ENCODE data around the gene MAP9. TPM values are rescaled to one million over a fixed set of nuclear protein-coding genes. Genes with fewer than 3 reads are reported as not detected.

MAP9 gene
- total and polyA plus RNA-seq, 2 of the 4 experiments (the other 2 are of a cell fraction): 4.0 to 6.6 TPM

- no peaks in the 10 kb centered on the region for H3K27me3 ChIP-seq (ENCODE audit: control insufficient read depth, insufficient read depth, low read length)
- in situ Hi-C loops (cut with MboI; ENCODE audit: low sequenced_read_pairs): loop anchor here (5.0 kb wide), 2 partner anchors 392 to 552 kb away; partner anchors contain the start of gene CTSO
- no peaks in the 10 kb centered on the region; the same call in 1 of the 2 replicates for H3K4me1 ChIP-seq (ENCODE audit: control insufficient read depth, insufficient read depth, low read length)
- H3K18ac ChIP-seq (ENCODE audit: low read depth, low read length): no peak overlapping the region
- TF ChIP-seq RFX5 (IDR thresholded peaks at IDR 0.05; ENCODE audit: low read depth, low read length) (no peak), SMC3 (IDR thresholded peaks at IDR 0.05; ENCODE audit: low read depth, low read length) (no peak), USF2 (IDR thresholded peaks at IDR 0.05; ENCODE audit: low read depth, low read length) (no peak), FOS (IDR thresholded peaks at IDR 0.05; ENCODE audit: low read depth, low read length) (no peak), NFE2L2 (IDR thresholded peaks at IDR 0.05; ENCODE audit: low read depth, low read length) (no peak), CTCF (conservative IDR thresholded peaks at IDR 0.05; ENCODE audit: low read depth, low read length) (no peak), MAZ (IDR thresholded peaks at IDR 0.05; ENCODE audit: borderline replicate concordance, low read depth, low read length) (no peak), BHLHE40 (IDR thresholded peaks at IDR 0.05; ENCODE audit: low read depth, low read length) (no peak), CEBPB (IDR thresholded peaks at IDR 0.05; ENCODE audit: low read depth, low read length) (no peak), MAFK (IDR thresholded peaks at IDR 0.05; ENCODE audit: low read depth, low read length) (no peak)
- H4K8ac ChIP-seq (ENCODE audit: low read depth in 2 of 2, low read length in 2 of 2): no peak overlapping the region
- no peaks in the 10 kb centered on the region for H3K9me3 ChIP-seq (ENCODE audit: control insufficient read depth, insufficient read depth, low read length)
- H2AK9ac ChIP-seq (replicated peaks; ENCODE audit: low read depth, low read length, poor library complexity): no peak overlapping the region
- POLR2A ChIA-PET (ENCODE audit: unreplicated experiment): interaction anchor here (0.6 kb wide), 1 partner anchor 553 kb away, joined by 4 read pairs; no protein-coding TSS in a partner anchor
- no peak for ATAC-seq (ENCODE audit: low read depth)
- no peak overlapping the region for H4K91ac ChIP-seq (ENCODE audit: insufficient read depth, low read depth, low read length)
- no peak overlapping the region for H3K56ac ChIP-seq (ENCODE audit: extremely low read depth, insufficient read depth, low read length)
- DNase-seq: no peak
- H4K5ac ChIP-seq (ENCODE audit: low read depth, low read length): no peak overlapping the region
- no peaks in the 10 kb centered on the region for H4K20me1 ChIP-seq (ENCODE audit: insufficient read depth, low read length)
- no peak overlapping the region for H3K4me3 ChIP-seq (ENCODE audit: insufficient read depth, low read depth, low read length)
- intact Hi-C loops (cut with micrococcal nuclease): loop anchor here (10.0 kb wide), 2 partner anchors 715 to 1075 kb away; no protein-coding TSS in a partner anchor
- no peak overlapping the region for H3K23ac ChIP-seq (ENCODE audit: low read depth, low read length)
- CTCF ChIA-PET: interaction anchor here (0.7 to 1.6 kb wide), 2 partner anchors 387 to 390 kb away, joined by 3 to 6 read pairs; no protein-coding TSS in a partner anchor
- BruUV-seq (replicated peaks): no TSS peak
- no peak overlapping the region for H2BK5ac ChIP-seq (ENCODE audit: low read depth, low read length, poor library complexity, severe bottlenecking)
- no peaks in the 10 kb centered on the region for H3K36me3 ChIP-seq (ENCODE audit: control insufficient read depth, insufficient read depth, low read length)
- no peak overlapping the region for H3K9ac ChIP-seq (ENCODE audit: low read depth, low read length)
- H3K4me2 ChIP-seq (ENCODE audit: low read depth, low read length): no peak overlapping the region
- H2BK120ac ChIP-seq (ENCODE audit: low read depth, low read length): no peak overlapping the region
- H3K14ac ChIP-seq (replicated peaks; ENCODE audit: low read depth, low read length): no peak overlapping the region
- H2BK20ac ChIP-seq (ENCODE audit: low read depth, low read length): no peak overlapping the region
- dilution Hi-C loops (cut with HindIII; ENCODE audit: low sequenced_read_pairs, unreplicated experiment): no loop called here
- no peaks in the 10 kb centered on the region for H3K9me1 ChIP-seq (ENCODE audit: insufficient read depth, low read length)
- H2AFZ ChIP-seq (replicated peaks; ENCODE audit: low read length, poor library complexity): no peak overlapping the region
- H2AK5ac ChIP-seq (ENCODE audit: low read depth, low read length): no peak overlapping the region
- H3K27ac ChIP-seq (ENCODE audit: insufficient read depth, low read length): no peak overlapping the region
- no peak overlapping the region for H3K4ac ChIP-seq (ENCODE audit: low read depth, low read length)
- H3K79me1 ChIP-seq (ENCODE audit: low read depth in 1 of 2, low read length in 2 of 2): no peaks in the 10 kb centered on the region
- no peak overlapping the region for H2BK15ac ChIP-seq (ENCODE audit: low read depth, low read length)
- no CpG with 5 or more reads among the region's 7 CpGs for WGBS, 2 experiments (ENCODE audit: extremely low coverage in 2 of 2, insufficient read length in 1 of 2)
Observed at GRCh38 chr4:155399974-155400697, 23.4 kb upstream of the MAP9 start.
